ENCODE data around the gene CCL17. TPM values are rescaled to one million over a fixed set of nuclear protein-coding genes. Genes with fewer than 3 reads are reported as not detected.

The CCL17 gene
- total and polyA plus RNA-seq, 9 donors, result not detected

- no peaks in the 10 kb centered on the region for H3K36me3 ChIP-seq (ENCODE audit: control insufficient read depth, insufficient read depth, low read length)
- WGBS (ENCODE audit: insufficient coverage), result 35% methylated on average over 3 of the region's 5 CpGs
- no peak overlapping the region for H3K4me3 ChIP-seq (ENCODE audit: low read length)
- no peaks in the 10 kb centered on the region for H3K9me3 ChIP-seq (replicated peaks; ENCODE audit: control insufficient read depth, low read depth, low read length)
- H3K4me1 ChIP-seq (ENCODE audit: control insufficient read depth, insufficient read depth, low read length), result peaks cover 24% of the 10 kb centered on the region
- peak; percentile 88 for DNase-seq
- no peak overlapping the region for H3K27ac ChIP-seq (ENCODE audit: low read length)
- H3K27me3 ChIP-seq (ENCODE audit: control insufficient read depth, insufficient read depth, low read length), result no peaks in the 10 kb centered on the region
These were observed 18.1 kb upstream of the CCL17 start for GRCh38 chr16:57386381-57386951.

GRCh38 chr16:57387598-57388354, 16.8 kb upstream of the CCL17 start:
- H3K4me1 ChIP-seq (ENCODE audit: control insufficient read depth, insufficient read depth, low read length), result peaks cover 24% of the 10 kb centered on the region
- H3K4me3 ChIP-seq (ENCODE audit: low read length), result no peak overlapping the region
- H3K27ac ChIP-seq (ENCODE audit: low read length), result no peak overlapping the region
- no peak for DNase-seq
- H3K36me3 ChIP-seq (ENCODE audit: control insufficient read depth, insufficient read depth, low read length), result no peaks in the 10 kb centered on the region
- WGBS (ENCODE audit: insufficient coverage), result 83% methylated on average over 2 of the region's 3 CpGs
- H3K27me3 ChIP-seq (ENCODE audit: control insufficient read depth, insufficient read depth, low read length), result no peaks in the 10 kb centered on the region
- no peaks in the 10 kb centered on the region for H3K9me3 ChIP-seq (replicated peaks; ENCODE audit: control insufficient read depth, low read depth, low read length)

- Histone ChIP-seq H3K9me3 (replicated peaks; ENCODE audit: control insufficient read depth, low read depth, low read length) (no peaks in the 10 kb centered on the region), H3K4me1 (ENCODE audit: control insufficient read depth, insufficient read depth, low read length) (peaks cover 23% of the 10 kb centered on the region), H3K36me3 (ENCODE audit: control insufficient read depth, insufficient read depth, low read length) (no peaks in the 10 kb centered on the region), H3K27me3 (ENCODE audit: control insufficient read depth, insufficient read depth, low read length) (no peaks in the 10 kb centered on the region), H3K4me3 (ENCODE audit: low read length) (no peak overlapping the region), H3K27ac (ENCODE audit: low read length) (no peak overlapping the region)
- DNase-seq, result no peak
- WGBS (ENCODE audit: insufficient coverage), result 98% methylated on average over 5 of the region's 7 CpGs
These were observed 16.0 kb upstream of the CCL17 start for GRCh38 chr16:57388359-57389086.

GRCh38 chr16:57389087-57389468, 15.5 kb upstream of the CCL17 start:
- Histone ChIP-seq H3K4me3 (ENCODE audit: low read length) (no peak overlapping the region), H3K36me3 (ENCODE audit: control insufficient read depth, insufficient read depth, low read length) (no peaks in the 10 kb centered on the region), H3K4me1 (ENCODE audit: control insufficient read depth, insufficient read depth, low read length) (peaks cover 18% of the 10 kb centered on the region), H3K9me3 (replicated peaks; ENCODE audit: control insufficient read depth, low read depth, low read length) (no peaks in the 10 kb centered on the region), H3K27ac (ENCODE audit: low read length) (no peak overlapping the region), H3K27me3 (ENCODE audit: control insufficient read depth, insufficient read depth, low read length) (no peaks in the 10 kb centered on the region)
- no peak for DNase-seq
- 85% methylated on average over 3 of the region's 3 CpGs for WGBS (ENCODE audit: insufficient coverage)

- peak; percentile 65 for DNase-seq
- H3K27ac ChIP-seq (ENCODE audit: low read length), result no peak overlapping the region
- 47% methylated on average over 2 of the region's 5 CpGs for WGBS (ENCODE audit: insufficient coverage)
These were observed 13.8 kb upstream of the CCL17 start for GRCh38 chr16:57390636-57391295.

GRCh38 chr16:57391300-57391699, 13.3 kb upstream of the CCL17 start:
- 40% methylated on average over 2 of the region's 4 CpGs for WGBS (ENCODE audit: insufficient coverage)
- peaks cover 10% of the 10 kb centered on the region for H3K4me1 ChIP-seq (ENCODE audit: control insufficient read depth, insufficient read depth, low read length)
- H3K27me3 ChIP-seq (ENCODE audit: control insufficient read depth, insufficient read depth, low read length), result no peaks in the 10 kb centered on the region
- peaks cover 5% of the 10 kb centered on the region for H3K9me3 ChIP-seq (replicated peaks; ENCODE audit: control insufficient read depth, low read depth, low read length)
- no peaks in the 10 kb centered on the region for H3K36me3 ChIP-seq (ENCODE audit: control insufficient read depth, insufficient read depth, low read length)
- H3K4me3 ChIP-seq (ENCODE audit: low read length), result no peak overlapping the region
- DNase-seq, result no peak
- no peak overlapping the region for H3K27ac ChIP-seq (ENCODE audit: low read length)

More at GRCh38 chr16:57390636-57391295, 13.8 kb upstream of the CCL17 start:
- no peak overlapping the region for H3K4me3 ChIP-seq (ENCODE audit: low read length)
- peaks cover 5% of the 10 kb centered on the region for H3K9me3 ChIP-seq (replicated peaks; ENCODE audit: control insufficient read depth, low read depth, low read length)
- peaks cover 12% of the 10 kb centered on the region for H3K4me1 ChIP-seq (ENCODE audit: control insufficient read depth, insufficient read depth, low read length)
- no peaks in the 10 kb centered on the region for H3K27me3 ChIP-seq (ENCODE audit: control insufficient read depth, insufficient read depth, low read length)
- no peaks in the 10 kb centered on the region for H3K36me3 ChIP-seq (ENCODE audit: control insufficient read depth, insufficient read depth, low read length)

GRCh38 chr16:57391708-57392107, 12.9 kb upstream of the CCL17 start:
- Histone ChIP-seq H3K4me1 (ENCODE audit: control insufficient read depth, insufficient read depth, low read length) (peaks cover 5% of the 10 kb centered on the region), H3K27me3 (ENCODE audit: control insufficient read depth, insufficient read depth, low read length) (no peaks in the 10 kb centered on the region), H3K27ac (ENCODE audit: low read length) (no peak overlapping the region), H3K36me3 (ENCODE audit: control insufficient read depth, insufficient read depth, low read length) (no peaks in the 10 kb centered on the region), H3K4me3 (ENCODE audit: low read length) (no peak overlapping the region), H3K9me3 (replicated peaks; ENCODE audit: control insufficient read depth, low read depth, low read length) (peaks cover 5% of the 10 kb centered on the region)
- WGBS (ENCODE audit: insufficient coverage), result no CpG with 5 or more reads among the region's 5 CpGs
- DNase-seq, result no peak

- no peaks in the 10 kb centered on the region for H3K27me3 ChIP-seq (ENCODE audit: control insufficient read depth, insufficient read depth, low read length)
- no peak overlapping the region for H3K27ac ChIP-seq (ENCODE audit: low read length)
- H3K4me1 ChIP-seq (ENCODE audit: control insufficient read depth, insufficient read depth, low read length), result peaks cover 2% of the 10 kb centered on the region
- no peak for DNase-seq
- 100% methylated on average over 1 of the region's 1 CpG for whole genome bisulfite sequencing (ENCODE audit: insufficient coverage)
- no peaks in the 10 kb centered on the region for H3K36me3 ChIP-seq (ENCODE audit: control insufficient read depth, insufficient read depth, low read length)
- H3K4me3 ChIP-seq (ENCODE audit: low read length), result no peak overlapping the region
- H3K9me3 ChIP-seq (replicated peaks; ENCODE audit: control insufficient read depth, low read depth, low read length), result peaks cover 5% of the 10 kb centered on the region
These were observed 11.9 kb upstream of the CCL17 start for GRCh38 chr16:57392694-57393093.

- no peak overlapping the region for H3K27ac ChIP-seq (ENCODE audit: low read length)
- WGBS (ENCODE audit: insufficient coverage), result 72% methylated on average over 7 of the region's 7 CpGs
- no peaks in the 10 kb centered on the region for H3K36me3 ChIP-seq (ENCODE audit: control insufficient read depth, insufficient read depth, low read length)
- H3K4me1 ChIP-seq (ENCODE audit: control insufficient read depth, insufficient read depth, low read length), result peaks cover 2% of the 10 kb centered on the region
- DNase-seq, result no peak
- H3K27me3 ChIP-seq (ENCODE audit: control insufficient read depth, insufficient read depth, low read length), result no peaks in the 10 kb centered on the region
- H3K4me3 ChIP-seq (ENCODE audit: low read length), result no peak overlapping the region
- peaks cover 5% of the 10 kb centered on the region for H3K9me3 ChIP-seq (replicated peaks; ENCODE audit: control insufficient read depth, low read depth, low read length)
These were observed 10.1 kb upstream of the CCL17 start for GRCh38 chr16:57394444-57394843.

- H3K36me3 ChIP-seq (ENCODE audit: control insufficient read depth, insufficient read depth, low read length), result no peaks in the 10 kb centered on the region
- DNase-seq, result no peak
- peaks cover 5% of the 10 kb centered on the region for H3K9me3 ChIP-seq (replicated peaks; ENCODE audit: control insufficient read depth, low read depth, low read length)
- no peaks in the 10 kb centered on the region for H3K27me3 ChIP-seq (ENCODE audit: control insufficient read depth, insufficient read depth, low read length)
- no peak overlapping the region for H3K4me3 ChIP-seq (ENCODE audit: low read length)
- H3K4me1 ChIP-seq (ENCODE audit: control insufficient read depth, insufficient read depth, low read length), result peaks cover 2% of the 10 kb centered on the region
- no peak overlapping the region for H3K27ac ChIP-seq (ENCODE audit: low read length)
- WGBS (ENCODE audit: insufficient coverage), result 100% methylated on average over 1 of the region's 5 CpGs
These were observed 9.5 kb upstream of the CCL17 start for GRCh38 chr16:57395026-57395425.

All from muscle of leg (tissue), 11 donors.